Coronary artery (tissue), 2 donors: ENCODE measurements around the gene CNPPD1.
A peak's percentile ranks its signal among the peaks of the same experiment; 100 is the strongest.

Experiments used
- DNase-seq: peaks from one replicate; pipeline ENCODE4 v3.0.0-alpha.2; 2017; ENCODE audit warnings: low spot score
- H3K27ac ChIP-seq, 2 donors: fragments of 200-600 bp; sonication (generic); one replicate each; pipeline ENCODE4 v1.5.1; 2016 to 2019
- H3K4me3 ChIP-seq: fragments of 200-600 bp; sonication (generic); 2 replicates; pipeline ENCODE4 v1.5.1; 2016; ENCODE audit warnings: mild to moderate bottlenecking, moderate library complexity
- TF ChIP-seq, protein P1 (sequence below): fragments of 200-600 bp; sonication (generic); IDR thresholded peaks from one replicate; pipeline ENCODE4 v1.5.1; 2019; ENCODE audit warnings: antibody characterized with exemption

The CNPPD1 gene

DNA sequence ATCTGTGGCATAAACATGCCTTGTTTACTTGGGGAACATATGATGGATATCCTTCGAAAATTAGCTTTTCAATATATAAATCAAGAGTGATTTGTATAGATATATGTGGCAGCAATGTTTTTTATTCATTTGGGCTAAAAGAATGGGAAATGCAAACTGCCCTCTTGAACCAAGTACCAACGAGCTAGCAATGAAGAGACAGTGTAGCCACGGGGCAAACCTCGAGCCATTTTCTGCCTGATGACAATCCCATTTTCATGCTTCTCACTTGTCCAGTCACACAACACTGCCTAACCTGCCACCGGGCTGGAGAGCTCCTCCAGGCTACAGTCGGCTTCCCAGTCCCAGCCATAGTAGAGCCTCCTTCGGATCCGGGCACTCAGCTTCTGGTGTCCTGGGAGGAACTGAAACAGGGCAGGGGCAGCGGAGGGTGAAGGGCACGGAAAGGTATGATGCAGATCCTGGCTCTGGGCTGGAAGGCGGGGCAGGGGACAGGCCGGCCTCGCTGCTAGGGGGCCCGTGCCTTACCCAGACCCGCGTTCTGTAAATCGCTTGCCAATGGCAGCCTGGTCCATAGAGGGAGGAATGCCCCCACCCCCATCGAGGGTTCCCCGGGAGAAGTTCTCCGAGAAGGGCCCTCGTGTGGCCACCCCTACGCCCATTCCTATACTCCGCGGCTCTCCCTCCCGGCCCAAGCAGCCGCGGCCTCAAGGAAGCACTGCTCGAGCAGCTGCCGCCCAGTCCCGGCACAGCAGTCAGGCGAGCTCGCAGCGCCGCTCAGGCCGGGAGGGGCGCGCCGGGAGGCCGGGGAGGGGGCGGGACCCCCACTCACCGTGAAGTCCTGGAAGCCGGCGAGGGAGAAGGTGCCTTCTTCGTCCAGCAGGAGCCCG lies 552 bp downstream of the CNPPD1 start:
- TF ChIP-seq, protein P1, sequence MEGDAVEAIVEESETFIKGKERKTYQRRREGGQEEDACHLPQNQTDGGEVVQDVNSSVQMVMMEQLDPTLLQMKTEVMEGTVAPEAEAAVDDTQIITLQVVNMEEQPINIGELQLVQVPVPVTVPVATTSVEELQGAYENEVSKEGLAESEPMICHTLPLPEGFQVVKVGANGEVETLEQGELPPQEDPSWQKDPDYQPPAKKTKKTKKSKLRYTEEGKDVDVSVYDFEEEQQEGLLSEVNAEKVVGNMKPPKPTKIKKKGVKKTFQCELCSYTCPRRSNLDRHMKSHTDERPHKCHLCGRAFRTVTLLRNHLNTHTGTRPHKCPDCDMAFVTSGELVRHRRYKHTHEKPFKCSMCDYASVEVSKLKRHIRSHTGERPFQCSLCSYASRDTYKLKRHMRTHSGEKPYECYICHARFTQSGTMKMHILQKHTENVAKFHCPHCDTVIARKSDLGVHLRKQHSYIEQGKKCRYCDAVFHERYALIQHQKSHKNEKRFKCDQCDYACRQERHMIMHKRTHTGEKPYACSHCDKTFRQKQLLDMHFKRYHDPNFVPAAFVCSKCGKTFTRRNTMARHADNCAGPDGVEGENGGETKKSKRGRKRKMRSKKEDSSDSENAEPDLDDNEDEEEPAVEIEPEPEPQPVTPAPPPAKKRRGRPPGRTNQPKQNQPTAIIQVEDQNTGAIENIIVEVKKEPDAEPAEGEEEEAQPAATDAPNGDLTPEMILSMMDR, result no peak
- DNase-seq, result peak; percentile 81
- H3K27ac ChIP-seq, result peak overlapping the region; percentile 92 to 99
- peak overlapping the region; percentile 95 for H3K4me3 ChIP-seq

DNA sequence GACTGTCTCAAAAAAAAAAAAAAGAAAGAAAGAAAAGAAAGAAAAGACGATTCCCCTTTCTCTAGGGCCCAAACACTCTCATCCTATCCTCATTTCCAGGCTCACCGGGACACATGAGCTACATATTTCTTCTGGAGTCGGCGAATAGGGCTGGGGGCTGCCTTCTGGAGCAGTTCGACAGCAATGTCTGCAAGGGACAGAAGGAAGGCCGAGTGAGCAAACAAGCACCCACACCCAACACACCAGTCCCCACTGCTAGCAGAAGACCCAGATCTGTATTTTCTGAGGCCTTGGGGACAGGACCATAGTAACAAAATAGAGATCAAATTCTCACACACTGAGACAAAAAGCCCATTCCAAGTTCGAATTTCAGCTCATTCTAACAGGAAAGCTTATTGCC lies 1.2 kb downstream of the CNPPD1 start:
- peak overlapping the region; percentile 95 for H3K4me3 ChIP-seq
- no peak for DNase-seq
- H3K27ac ChIP-seq, result peak overlapping the region; percentile 92 to 99
- TF ChIP-seq, protein P1, result no peak

DNA sequence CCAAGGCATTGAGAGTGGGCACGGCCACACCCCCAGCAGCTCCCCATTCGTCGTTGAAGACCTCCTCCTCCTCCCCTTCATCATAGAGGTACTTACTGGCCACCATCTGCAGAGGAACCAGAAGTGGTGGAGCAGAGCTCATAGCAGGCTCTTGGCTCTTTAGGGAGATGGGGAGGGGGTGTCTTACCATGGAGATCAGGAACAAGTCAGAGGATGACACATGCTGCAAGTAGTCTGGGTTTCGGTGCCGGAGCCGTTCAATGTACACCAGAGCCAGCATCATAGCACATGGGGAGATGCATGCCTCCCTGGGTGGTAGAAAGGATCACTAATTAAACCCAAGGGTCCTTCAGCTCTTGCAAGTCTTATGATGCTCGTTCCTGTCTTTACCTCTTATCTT lies 1.9 kb downstream of the CNPPD1 start:
- H3K27ac ChIP-seq, result no peak overlapping the region
- TF ChIP-seq, protein P1, result no peak
- no peak overlapping the region for H3K4me3 ChIP-seq
- no peak for DNase-seq

DNA sequence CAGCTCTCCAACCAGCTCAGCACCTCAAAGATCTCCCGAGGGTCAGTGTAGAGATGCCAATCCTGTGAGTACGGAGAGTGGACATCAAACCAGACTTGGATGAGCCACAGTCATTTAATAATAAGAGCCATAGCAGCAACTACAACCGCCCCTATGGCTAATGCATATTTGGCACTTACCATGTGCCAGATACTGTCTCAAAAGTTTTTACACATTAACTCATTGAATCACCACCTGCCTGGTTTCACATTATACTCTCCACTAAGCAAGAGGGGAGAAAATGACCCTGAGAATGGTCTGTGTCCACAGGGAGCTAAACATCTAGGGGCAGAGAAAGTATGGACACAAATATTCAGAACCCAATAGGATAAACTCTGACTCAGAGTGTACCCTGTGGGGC lies 2.6 kb downstream of the CNPPD1 start:
- TF ChIP-seq, protein P1, result no peak
- Histone ChIP-seq H3K27ac (no peak overlapping the region), H3K4me3 (no peak overlapping the region)
- DNase-seq, result no peak

DNA sequence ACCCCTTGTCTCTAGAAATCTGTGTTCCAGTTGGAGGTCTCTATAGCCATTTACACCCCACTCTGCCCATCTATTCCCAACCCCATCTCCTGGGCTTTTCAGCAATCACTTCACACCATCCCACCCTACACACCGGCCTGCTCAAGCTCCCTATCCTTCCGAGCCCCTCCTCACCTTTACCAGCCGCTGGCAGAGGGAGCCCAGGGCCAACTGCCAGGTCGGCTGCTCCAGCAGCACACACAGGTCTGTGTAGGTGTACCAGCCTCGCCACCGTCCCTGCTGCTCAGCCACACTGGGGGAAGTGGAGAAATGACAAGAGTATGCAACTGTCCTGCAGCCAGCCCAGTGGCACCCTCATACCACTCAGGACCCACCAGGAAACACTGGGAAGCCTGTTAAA lies 3.5 kb downstream of the CNPPD1 start:
- Histone ChIP-seq H3K4me3 (no peak overlapping the region), H3K27ac (no peak overlapping the region)
- TF ChIP-seq, protein P1, result no peak
- DNase-seq, result no peak

DNA sequence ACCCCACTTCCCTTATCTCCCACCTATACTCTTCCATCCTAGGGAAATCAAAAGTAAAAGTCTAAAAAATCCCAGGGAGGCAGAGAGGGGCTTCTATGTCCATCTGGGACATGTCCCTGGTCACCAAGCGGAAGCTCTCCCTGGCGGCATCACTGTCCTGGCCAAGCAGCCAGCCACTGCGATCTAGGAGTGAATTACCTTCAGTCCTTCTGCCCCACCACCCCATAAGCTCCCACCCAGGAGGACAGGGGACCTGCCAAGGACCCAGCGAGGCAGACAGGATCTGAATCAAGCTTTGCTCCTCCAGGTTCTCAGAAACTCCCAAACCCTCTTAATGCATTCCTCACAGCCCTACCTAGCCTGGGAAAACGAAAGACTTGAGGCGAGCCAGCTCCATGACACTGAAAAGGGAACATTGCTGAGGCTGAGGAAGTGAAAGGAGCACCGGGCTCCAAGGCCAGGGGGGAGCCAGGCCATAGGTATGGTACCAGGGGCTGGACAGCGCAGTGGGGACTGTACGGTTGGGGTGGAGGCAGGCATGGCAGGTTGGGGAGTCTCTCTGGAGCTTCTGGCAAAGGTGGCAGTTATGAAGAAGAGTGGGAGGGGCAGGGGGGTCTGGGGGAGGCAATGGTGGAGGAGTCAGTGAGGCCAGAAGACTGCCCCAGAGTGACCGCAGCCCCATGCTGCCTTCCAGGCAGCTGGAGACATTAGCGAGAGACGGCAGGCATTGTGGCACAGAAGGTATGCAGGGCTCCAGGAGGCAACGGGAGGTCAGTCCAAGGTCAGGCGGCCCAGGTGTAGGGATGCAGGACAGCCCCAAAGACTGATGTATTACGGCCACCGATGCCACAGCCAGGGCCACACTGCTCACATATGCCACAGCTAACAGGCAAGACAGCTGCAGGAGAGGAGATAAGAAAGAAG lies 4.2 kb downstream of the CNPPD1 start:
- Histone ChIP-seq H3K27ac (peak overlapping the region; percentile 19 to 64), H3K4me3 (no peak overlapping the region)
- no peak for DNase-seq
- TF ChIP-seq, protein P1, result no peak
